Right hindlimb (tissue), 1 donor: ENCODE results near the gene STON1.
"Not testable (repeated sequence)": the region's sequence is repeated elsewhere in the genome, so short reads cannot be mapped to it uniquely, and the experiment has no call there.

Experiments
- DNase-seq: peaks from one replicate; pipeline ENCODE4 v3.0.0-alpha.2; 2018

Gene STON1

GRCh38 chr2:48528431-48528830 is 1.5 kb upstream of the STON1 start:
- no peak for DNase-seq

- DNase-seq: no peak
These were observed 760 bp upstream of the STON1 start for GRCh38 chr2:48529194-48529593.

- no peak for DNase-seq
These were observed 300 bp upstream of the STON1 start for GRCh38 chr2:48529676-48530032.

GRCh38 chr2:48531141-48531648 is 1.2 kb downstream of the STON1 start:
- peak; percentile 68 for DNase-seq

- no peak for DNase-seq
These were observed 2.2 kb downstream of the STON1 start for GRCh38 chr2:48532174-48532573.

GRCh38 chr2:48532824-48533223 is 2.9 kb downstream of the STON1 start:
- DNase-seq: no peak

GRCh38 chr2:48534781-48535180 is 4.8 kb downstream of the STON1 start:
- no peak for DNase-seq

GRCh38 chr2:48540237-48540935 is 10.4 kb downstream of the STON1 start:
- no peak for DNase-seq

- no peak for DNase-seq
These were observed 11.9 kb downstream of the STON1 start for GRCh38 chr2:48541666-48542389.

- no peak for DNase-seq
These were observed 13.9 kb downstream of the STON1 start for GRCh38 chr2:48543895-48544294.

GRCh38 chr2:48545244-48545643 is 15.3 kb downstream of the STON1 start:
- peak; percentile 63 for DNase-seq

- DNase-seq: no peak
These were observed 18.9 kb downstream of the STON1 start for GRCh38 chr2:48548840-48549239.

GRCh38 chr2:48549972-48550371 is 20.0 kb downstream of the STON1 start:
- no peak for DNase-seq

- no peak for DNase-seq
These were observed 21.6 kb downstream of the STON1 start for GRCh38 chr2:48551548-48551947.

- not testable (repeated sequence) for DNase-seq
These were observed 25.1 kb downstream of the STON1 start for GRCh38 chr2:48555071-48555470.

GRCh38 chr2:48558456-48558855 is 28.5 kb downstream of the STON1 start:
- DNase-seq: no peak

GRCh38 chr2:48560546-48561209 is 30.7 kb downstream of the STON1 start:
- DNase-seq: peak; percentile 56

- DNase-seq: no peak
These were observed 32.3 kb downstream of the STON1 start for GRCh38 chr2:48562281-48562680.

- peak; percentile 65 for DNase-seq
These were observed 36.8 kb downstream of the STON1 start for GRCh38 chr2:48566592-48567310.

- DNase-seq: no peak
These were observed 37.7 kb downstream of the STON1 start for GRCh38 chr2:48567671-48568070.

- no peak for DNase-seq
These were observed 38.6 kb downstream of the STON1 start for GRCh38 chr2:48568547-48568946.

GRCh38 chr2:48569433-48569832 is 39.5 kb downstream of the STON1 start:
- DNase-seq: no peak

GRCh38 chr2:48572816-48573215 is 42.9 kb downstream of the STON1 start:
- DNase-seq: no peak
